Peyer's patch (tissue), 4 donors: Measurements from ENCODE around the gene SHLD1. TPM values are rescaled to one million over a fixed set of nuclear protein-coding genes. Genes with fewer than 3 reads are reported as not detected.

ENCODE experiments used
- DNase-seq, 3 donors: peaks; one replicate each; pipeline ENCODE4 v3.0.0-alpha.2; 2017 to 2019
- H3K27ac ChIP-seq, 4 donors: fragments of 200-600 bp; sonication (generic); one replicate each; pipeline ENCODE4 v1.5.1; 2016 to 2019
- H3K27me3 ChIP-seq, 2 donors: fragments of 200-600 bp; sonication (generic); one replicate each; pipeline ENCODE4 v1.5.1; 2019
- H3K36me3 ChIP-seq, 3 donors: fragments of 200-600 bp; sonication (generic); one replicate each; pipeline ENCODE4 v1.5.1; 2016 to 2019
- H3K4me1 ChIP-seq, 4 donors: fragments of 200-600 bp; sonication (generic); one replicate each; pipeline ENCODE4 v1.5.1; 2016 to 2019
- H3K4me3 ChIP-seq, 4 donors: fragments of 200-600 bp; sonication (generic); 1 replicate in 3 of 4; 2 replicates in 1 of 4; pipeline ENCODE4 v1.5.1; 2016 to 2019; ENCODE audit warnings: mild to moderate bottlenecking in 1 of 4
- H3K9me3 ChIP-seq, 4 donors: fragments of 200-600 bp; sonication (generic); one replicate each; pipeline ENCODE4 v1.5.1; 2016 to 2019; ENCODE audit warnings: mild to moderate bottlenecking in 1 of 4
- POLR2A ChIP-seq, 2 donors: fragments of 450-650 bp; IDR thresholded peaks; one replicate each; pipeline ENCODE4 v1.5.1; 2017; ENCODE audit warnings: antibody characterized with exemption in 2 of 2, mild to moderate bottlenecking in 2 of 2, moderate library complexity in 2 of 2
- total RNA-seq, 4 donors: library from RNA; depleted of rRNA; stranded (reverse); fragments of >200 nt; gene quantifications; one replicate each; pipeline ENCODE4 v1.1.0, GENCODE V29; 2016
- TF ChIP-seq, protein P1 (sequence below), 6 experiments: fragments of 450-650 bp in 4 of 6; fragments of 200-600 bp in 2 of 6; sonication (generic) in 1 of 6; IDR thresholded peaks; one replicate each; pipeline ENCODE4 v1.5.1; 2017 to 2019; ENCODE audit warnings: antibody characterized with exemption in 6 of 6, mild to moderate bottlenecking in 3 of 6, moderate library complexity in 1 of 6

The SHLD1 gene
- total RNA-seq, 4 donors from 2014 or later, result 8.4 to 15.5 (median 12.3) TPM

DNA sequence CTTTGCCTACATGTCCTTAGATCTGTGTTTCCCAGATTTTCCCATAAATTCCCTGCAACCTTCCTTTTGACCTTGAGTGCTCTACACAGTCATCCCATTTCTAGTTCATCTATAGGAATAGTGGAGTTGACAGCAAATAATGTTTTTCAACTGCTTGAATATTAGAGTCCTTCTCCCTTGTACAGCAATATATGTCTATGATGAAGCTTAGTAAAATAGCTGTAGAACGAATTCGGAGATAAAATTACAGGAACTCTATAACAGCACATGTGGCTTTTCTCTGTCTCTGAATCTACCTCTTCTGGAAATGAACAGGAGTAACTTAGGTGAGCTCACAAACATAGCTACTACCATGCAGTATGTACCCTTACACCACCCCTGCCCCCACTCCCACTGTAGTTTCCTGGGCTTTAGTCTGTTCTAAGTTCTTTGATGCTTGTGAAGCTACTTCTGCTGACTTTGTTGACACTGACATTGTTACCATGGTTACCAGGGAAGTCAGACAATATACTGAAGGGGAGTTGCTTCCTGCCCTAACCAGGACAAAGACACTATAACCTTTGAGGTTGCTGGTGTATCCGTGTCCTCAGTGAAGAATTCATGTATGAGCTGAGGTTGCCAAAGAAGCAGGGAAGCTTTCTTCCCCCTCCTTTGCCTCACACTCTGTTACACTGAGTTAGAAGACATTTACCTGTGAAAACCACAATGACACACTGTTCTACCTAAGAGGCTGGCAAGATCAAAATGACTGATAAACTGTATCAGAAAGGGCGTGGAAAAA, 35.8 kb upstream of the SHLD1 start:
- H3K4me1 ChIP-seq, result peaks cover 0 to 6% (median 0%) of the 10 kb centered on the region in 4 donors
- H3K36me3 ChIP-seq, result no peaks in the 10 kb centered on the region
- no peaks in the 10 kb centered on the region for H3K27me3 ChIP-seq
- TF ChIP-seq, protein P1, sequence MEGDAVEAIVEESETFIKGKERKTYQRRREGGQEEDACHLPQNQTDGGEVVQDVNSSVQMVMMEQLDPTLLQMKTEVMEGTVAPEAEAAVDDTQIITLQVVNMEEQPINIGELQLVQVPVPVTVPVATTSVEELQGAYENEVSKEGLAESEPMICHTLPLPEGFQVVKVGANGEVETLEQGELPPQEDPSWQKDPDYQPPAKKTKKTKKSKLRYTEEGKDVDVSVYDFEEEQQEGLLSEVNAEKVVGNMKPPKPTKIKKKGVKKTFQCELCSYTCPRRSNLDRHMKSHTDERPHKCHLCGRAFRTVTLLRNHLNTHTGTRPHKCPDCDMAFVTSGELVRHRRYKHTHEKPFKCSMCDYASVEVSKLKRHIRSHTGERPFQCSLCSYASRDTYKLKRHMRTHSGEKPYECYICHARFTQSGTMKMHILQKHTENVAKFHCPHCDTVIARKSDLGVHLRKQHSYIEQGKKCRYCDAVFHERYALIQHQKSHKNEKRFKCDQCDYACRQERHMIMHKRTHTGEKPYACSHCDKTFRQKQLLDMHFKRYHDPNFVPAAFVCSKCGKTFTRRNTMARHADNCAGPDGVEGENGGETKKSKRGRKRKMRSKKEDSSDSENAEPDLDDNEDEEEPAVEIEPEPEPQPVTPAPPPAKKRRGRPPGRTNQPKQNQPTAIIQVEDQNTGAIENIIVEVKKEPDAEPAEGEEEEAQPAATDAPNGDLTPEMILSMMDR (IDR thresholded peaks at IDR 0.05), result no peak
- TF ChIP-seq POLR2A (IDR thresholded peaks at IDR 0.05), result no peak
- peak overlapping the region in 3 of 4 donors; percentile 27 to 39 (median 29) for H3K27ac ChIP-seq
- peaks cover 0 to 3% (median 0%) of the 10 kb centered on the region in 4 donors for H3K9me3 ChIP-seq
- H3K4me3 ChIP-seq, result no peak overlapping the region
- peak in 2 of 3 donors; percentile 62 to 70 for DNase-seq

GRCh38 chr20:5715071-5715841, 34.9 kb upstream of the SHLD1 start:
- Histone ChIP-seq H3K4me3 (no peak overlapping the region), H3K36me3 (no peaks in the 10 kb centered on the region), H3K27me3 (no peaks in the 10 kb centered on the region), H3K4me1 (peaks cover 0 to 6% (median 0%) of the 10 kb centered on the region in 4 donors), H3K9me3 (peaks cover 0 to 3% (median 0%) of the 10 kb centered on the region in 4 donors), H3K27ac (peak overlapping the region in 1 of 4 donors; percentile 28)
- no peak for TF ChIP-seq POLR2A (IDR thresholded peaks at IDR 0.05)
- TF ChIP-seq, protein P1 (IDR thresholded peaks at IDR 0.05), result no peak
- DNase-seq, result no peak

GRCh38 chr20:5716953-5717352, 33.2 kb upstream of the SHLD1 start:
- no peak overlapping the region for H3K27ac ChIP-seq
- H3K4me3 ChIP-seq, result no peak overlapping the region
- no peaks in the 10 kb centered on the region for H3K27me3 ChIP-seq
- no peaks in the 10 kb centered on the region for H3K36me3 ChIP-seq
- peaks cover 0 to 6% (median 0%) of the 10 kb centered on the region in 4 donors for H3K4me1 ChIP-seq
- TF ChIP-seq, protein P1 (IDR thresholded peaks at IDR 0.05), result no peak
- no peak for TF ChIP-seq POLR2A (IDR thresholded peaks at IDR 0.05)
- H3K9me3 ChIP-seq, result peaks cover 0 to 3% (median 0%) of the 10 kb centered on the region in 4 donors
- no peak for DNase-seq

DNA sequence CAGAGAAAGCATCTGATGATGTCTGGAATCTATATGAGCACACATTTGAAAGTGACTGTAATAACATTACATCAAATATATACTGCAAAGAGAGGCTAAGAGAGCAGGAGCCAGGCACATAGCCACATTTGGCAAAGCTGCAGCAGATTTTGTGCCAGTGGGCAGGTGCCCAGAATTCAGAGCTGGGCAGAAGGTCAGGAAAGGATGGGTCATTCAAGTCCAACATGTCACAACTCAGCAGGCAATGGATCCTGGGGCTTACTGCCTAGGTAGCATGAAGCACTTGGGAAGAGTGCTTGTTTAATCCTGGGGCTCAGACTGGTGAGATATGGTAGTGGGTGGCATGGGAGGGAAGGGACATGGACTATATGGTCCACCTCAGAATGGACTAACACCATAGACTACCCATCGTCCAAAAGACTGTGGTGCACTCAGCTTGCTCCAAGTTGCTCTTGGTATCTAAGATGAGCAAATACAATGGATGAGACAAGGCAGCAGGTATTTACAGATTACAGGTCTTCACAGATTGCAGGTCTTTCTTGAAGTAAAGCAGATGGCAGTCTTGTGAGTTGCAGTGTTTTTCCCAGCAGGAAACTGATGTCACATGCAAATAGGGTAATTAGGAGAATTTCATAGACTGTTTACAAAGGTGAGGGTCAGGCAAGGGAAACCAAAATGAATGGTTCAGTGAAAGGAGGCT, 31.2 kb upstream of the SHLD1 start:
- no peaks in the 10 kb centered on the region for H3K36me3 ChIP-seq
- H3K4me1 ChIP-seq, result peaks cover 0 to 5% (median 0%) of the 10 kb centered on the region in 4 donors
- no peak overlapping the region for H3K27ac ChIP-seq
- no peak overlapping the region for H3K4me3 ChIP-seq
- DNase-seq, result no peak
- TF ChIP-seq, protein P1 (IDR thresholded peaks at IDR 0.05), result no peak
- no peak for TF ChIP-seq POLR2A (IDR thresholded peaks at IDR 0.05)
- H3K27me3 ChIP-seq, result no peaks in the 10 kb centered on the region
- H3K9me3 ChIP-seq, result peaks cover 0 to 3% (median 0%) of the 10 kb centered on the region in 4 donors

GRCh38 chr20:5719861-5720403, 30.3 kb upstream of the SHLD1 start:
- no peak overlapping the region for H3K27ac ChIP-seq
- TF ChIP-seq, protein P1 (IDR thresholded peaks at IDR 0.05), result no peak
- TF ChIP-seq POLR2A (IDR thresholded peaks at IDR 0.05), result no peak
- no peaks in the 10 kb centered on the region for H3K36me3 ChIP-seq
- peaks cover 0 to 3% (median 0%) of the 10 kb centered on the region in 4 donors for H3K9me3 ChIP-seq
- no peak for DNase-seq
- H3K4me1 ChIP-seq, result no peaks in the 10 kb centered on the region
- H3K4me3 ChIP-seq, result no peak overlapping the region
- H3K27me3 ChIP-seq, result no peaks in the 10 kb centered on the region
